K562 (cell line): ENCODE measurements around the gene CRIM1. TPM values are rescaled to one million over a fixed set of nuclear protein-coding genes. Genes with fewer than 3 reads are reported as not detected.

Experiments
- ATAC-seq: fragments of 200-7000 bp; cut with Tn5 transposase; 3 replicates; pipeline ENCODE4 v1.9.1; 2020; ENCODE audit warnings: moderate library complexity
- BruUV-seq: library from RNA; stranded (reverse); fragments of 400-500 nt; replicated peaks from 2 replicates; lab custom pipeline; 2021; lab: Mats Ljungman, UMichigan
- CTCF ChIA-PET: fragments of 300-600 bp; formaldehyde crosslinking; extraction: SDS; loops from one replicate; lab custom pipeline; 2021; ENCODE audit warnings: low intra/inter-chr PET ratio; lab: Yijun Ruan, JAX
- POLR2A ChIA-PET: fragments of 300-600, 350-650 bp; sonication (Branson Sonifier 250); formaldehyde crosslinking; extraction: SDS; loops from one replicate; lab custom pipeline; 2021; ENCODE audit warnings: antibody characterized with exemption, inconsistent platforms; lab: Yijun Ruan, JAX
- DNase-seq, 4 experiments: peaks; one replicate each; pipeline versions ENCODE4 v3.0.0 to v3.0.0-alpha.2; 2011 to 2018; ENCODE audit warnings: low spot score in 3 of 4, mixed read lengths in 3 of 4; ENCODE audit errors: extremely low read depth in 1 of 4
- FAIRE-seq: peaks from 2 replicates; lab custom pipeline; 2011; peaks lifted over from hg19 to GRCh38; lab: Jason Lieb, UNC
- H2AFZ ChIP-seq: 2 replicates; pipeline ENCODE4 v1.6.0; 2011; ENCODE audit warnings: low read depth, low read length, control low read depth, inconsistent platforms
- H3K27ac ChIP-seq: fragments of 200-600 bp; 3 replicates; pipeline ENCODE4 v1.8.0; 2011; ENCODE audit warnings: low read depth, mild to moderate bottlenecking, control low read depth, inconsistent platforms, low read length, moderate library complexity, mixed read lengths; ENCODE audit errors: extremely low read depth
- H3K27me3 ChIP-seq, 2 experiments: fragments of 300-600 bp in 1 of 2; 2 replicates in 1 of 2; 3 replicates in 1 of 2; pipeline versions ENCODE4 v1.6.0 to v1.8.0; 2011; ENCODE audit warnings: inconsistent platforms in 2 of 2, low read length in 2 of 2, mild to moderate bottlenecking in 1 of 2, mixed read lengths in 1 of 2, moderate library complexity in 1 of 2; ENCODE audit not compliant: control insufficient read depth in 2 of 2, insufficient read depth in 2 of 2
- H3K36me3 ChIP-seq: fragments of 300-600 bp; 3 replicates; pipeline ENCODE4 v1.8.0; 2011; ENCODE audit warnings: mild to moderate bottlenecking, low read length, inconsistent platforms; ENCODE audit not compliant: control insufficient read depth, insufficient read depth
- H3K4me1 ChIP-seq, 2 experiments: fragments of 200-600 bp in 1 of 2; replicated peaks in 1 of 2; 2 replicates in 1 of 2; 3 replicates in 1 of 2; pipeline versions ENCODE4 v1.5.1 to v1.8.0; 2011; ENCODE audit warnings: inconsistent platforms in 2 of 2, low read length in 2 of 2, mild to moderate bottlenecking in 1 of 2, mixed read lengths in 1 of 2, moderate library complexity in 1 of 2; ENCODE audit not compliant: control insufficient read depth in 2 of 2, insufficient read depth in 2 of 2
- H3K4me2 ChIP-seq: 2 replicates; pipeline ENCODE4 v1.6.1; 2011; ENCODE audit warnings: low read length, control low read depth, inconsistent platforms, mixed read lengths; ENCODE audit not compliant: insufficient read depth
- H3K4me3 ChIP-seq: fragments of 200-600 bp; sonication (generic), shearing (Covaris generic); 2 replicates; pipeline ENCODE4 v1.5.1; 2016; ENCODE audit warnings: control low read depth, inconsistent platforms
- H3K79me2 ChIP-seq: fragments of 200-600 bp; 3 replicates; pipeline ENCODE4 v1.8.0; 2011; ENCODE audit warnings: low read length, inconsistent platforms; ENCODE audit not compliant: control insufficient read depth, insufficient read depth
- H3K9ac ChIP-seq, 2 experiments: 2 replicates each; pipeline versions ENCODE4 v1.6.0 to v1.6.1; 2011; ENCODE audit warnings: low read depth in 2 of 2, low read length in 2 of 2, control low read depth in 1 of 2, inconsistent platforms in 1 of 2, mild to moderate bottlenecking in 1 of 2, mixed read lengths in 1 of 2; ENCODE audit not compliant: insufficient read depth in 1 of 2
- H3K9me1 ChIP-seq: one replicate; pipeline ENCODE4 v1.6.0; 2011; ENCODE audit warnings: inconsistent platforms, mild to moderate bottlenecking, low read length, moderate library complexity; ENCODE audit not compliant: control insufficient read depth, insufficient read depth
- H3K9me3 ChIP-seq: replicated peaks from 2 replicates; pipeline ENCODE4 v1.5.1; 2011; ENCODE audit warnings: low read depth, low read length, inconsistent platforms; ENCODE audit not compliant: control insufficient read depth, insufficient read depth
- H4K20me1 ChIP-seq: replicated peaks from 2 replicates; pipeline ENCODE4 v1.6.1; 2011; ENCODE audit warnings: low read length, inconsistent platforms, mixed read lengths; ENCODE audit not compliant: control insufficient read depth, insufficient read depth
- OTX1 ChIP-seq: fragments of 450-650 bp; formaldehyde crosslinking; IDR thresholded peaks from 2 replicates; pipeline ENCODE4 v1.4.0; 2022; ENCODE audit warnings: mild to moderate bottlenecking
- SRSF1 ChIP-seq: fragments of 200-400 bp; formaldehyde crosslinking; IDR thresholded peaks from 2 replicates; pipeline ENCODE4 v1.6.1; 2017; ENCODE audit warnings: mild to moderate bottlenecking, low read depth, low read length, moderate library complexity
- TAF7 ChIP-seq: fragments of 450-650 bp; IDR thresholded peaks from 2 replicates; pipeline ENCODE4 v1.6.1; 2016; ENCODE audit warnings: missing genetic modification characterization, missing compliant biosample characterization
- ZNF121 ChIP-seq: sonication (generic); formaldehyde crosslinking; conservative IDR thresholded peaks from 2 replicates; pipeline ENCODE4 v1.8.0; 2022; ENCODE audit warnings: missing genetic modification reagents
- WGBS: fragments of 100-300 bp; shearing (Covaris generic); methylation state at CpG from one replicate; pipeline ENCODE4 v1.1.6; 2016; ENCODE audit warnings: low coverage, mixed read lengths; ENCODE audit not compliant: insufficient coverage; ENCODE audit errors: missing lambda C conversion rate; 5-methylcytosine and 5-hydroxymethylcytosine counted together
- in situ Hi-C: fragments of 300-500 bp; cut with MboI; formaldehyde crosslinking; loops from 4 replicates; pipeline ENCODE4 v1.15.0; 2018; ENCODE audit warnings: inconsistent platforms, mixed read lengths
- intact Hi-C: fragments of 100-400 bp; cut with micrococcal nuclease; formaldehyde crosslinking; loops from 2 replicates; pipeline ENCODE4 v1.14.2; 2022
- polyA plus RNA-seq, 8 experiments: library from polyadenylated mRNA; depleted of rRNA in 4 of 8; stranded (reverse) in 5 of 8; unstranded in 3 of 8; fragments of >200 nt; fragmentation: Nextera tagmentation in 2 of 8; fragmentation: Illumina TruSeq in 1 of 8; extraction: Ambion mirVana in 2 of 8; extraction: Trizol in 1 of 8; gene quantifications; 2 replicates each; pipeline versions ENCODE4 v1.2.1 to v1.2.3, GENCODE V29; 2011 to 2014; ENCODE audit warnings: inconsistent platforms in 1 of 8, missing spikeins in 1 of 8
- total RNA-seq, 7 experiments: library from RNA; depleted of rRNA in 6 of 7; stranded (reverse); fragments of >200 nt in 6 of 7; fragmentation: Illumina TruSeq in 2 of 7; extraction: Trizol in 2 of 7; gene quantifications; 2 replicates each; pipeline versions ENCODE4 v1.2.1 to v1.2.3, GENCODE V29; 2011 to 2021; ENCODE audit warnings: low replicate concordance in 1 of 7
- TF ChIP-seq, protein P1 (sequence below): fragments of 450-650 bp; IDR thresholded peaks from 2 replicates; pipeline ENCODE4 v1.7.1; 2018; ENCODE audit warnings: mild to moderate bottlenecking, low read depth; ENCODE audit not compliant: partially characterized antibody
- TF ChIP-seq, protein P2 (sequence below): sonication (generic); formaldehyde crosslinking; IDR thresholded peaks from 2 replicates; pipeline ENCODE4 v1.8.0; 2022; ENCODE audit warnings: missing genetic modification reagents, mild to moderate bottlenecking, borderline replicate concordance

Gene CRIM1
- total and polyA plus RNA-seq, 9 of the 15 experiments (the other 6 are each of a cell fraction or from before 2014, with no cell fraction given), result 0.01 to 0.36 (median 0.06) TPM; not detected in 1

DNA sequence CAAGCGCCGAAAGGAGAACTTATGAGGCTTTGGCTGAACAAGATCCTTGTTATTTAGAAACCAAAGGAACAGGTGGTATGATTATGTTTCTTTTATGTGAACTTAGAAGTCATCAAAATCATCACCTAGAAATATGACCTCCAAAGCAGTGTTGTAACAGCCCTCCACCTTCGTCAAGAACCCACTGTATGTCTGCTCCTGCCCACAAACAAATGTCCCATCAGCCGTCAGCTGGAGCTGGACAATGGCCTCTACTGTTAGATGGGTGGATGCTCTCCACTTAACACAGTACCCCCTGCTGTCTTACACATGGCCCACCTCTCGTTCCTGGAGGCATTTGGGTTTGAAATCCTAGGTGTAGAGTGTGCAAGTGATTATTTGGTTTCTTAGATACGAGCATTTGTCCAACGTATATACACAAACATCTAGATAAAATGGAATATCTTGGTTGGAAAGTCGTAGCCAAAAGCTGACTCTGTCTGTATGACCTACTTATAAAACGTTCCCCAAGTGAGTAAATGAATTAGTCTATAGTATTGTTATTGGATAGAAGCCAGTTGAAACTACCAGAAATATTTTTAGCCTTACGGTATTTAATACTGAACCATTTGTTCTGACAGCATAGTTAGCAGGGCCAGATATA is 113.0 kb downstream of the CRIM1 start (continued):
- TF ChIP-seq ZNF121 (CRISPR knock-in tag), result no peak
- TF ChIP-seq SRSF1, result no peak

GRCh38 chr2:36469106-36469477 is 113.5 kb downstream of the CRIM1 start:
- Histone ChIP-seq H3K4me3 (no peak overlapping the region), H3K9ac (no peak overlapping the region), H3K36me3 (no peaks in the 10 kb centered on the region), H2AFZ (no peak overlapping the region), H3K9me1 (no peaks in the 10 kb centered on the region), H3K9me3 (no peaks in the 10 kb centered on the region), H3K79me2 (no peaks in the 10 kb centered on the region), H3K27ac (no peak overlapping the region), H3K4me1 (no peaks in the 10 kb centered on the region), H3K4me2 (no peak overlapping the region), H3K27me3 (peaks cover 0 to 4% of the 10 kb centered on the region in 2 experiments; a peak in 1 of 5 replicates), H4K20me1 (no peaks in the 10 kb centered on the region)
- no peak for FAIRE-seq
- ChIA-PET CTCF (no interaction called here), POLR2A (no interaction called here)
- WGBS, result 0% methylated on average over 1 of the region's 1 CpG
- no peak for ATAC-seq
- no peak for DNase-seq
- no TSS peak for BruUV-seq
- TF ChIP-seq, protein P1, sequence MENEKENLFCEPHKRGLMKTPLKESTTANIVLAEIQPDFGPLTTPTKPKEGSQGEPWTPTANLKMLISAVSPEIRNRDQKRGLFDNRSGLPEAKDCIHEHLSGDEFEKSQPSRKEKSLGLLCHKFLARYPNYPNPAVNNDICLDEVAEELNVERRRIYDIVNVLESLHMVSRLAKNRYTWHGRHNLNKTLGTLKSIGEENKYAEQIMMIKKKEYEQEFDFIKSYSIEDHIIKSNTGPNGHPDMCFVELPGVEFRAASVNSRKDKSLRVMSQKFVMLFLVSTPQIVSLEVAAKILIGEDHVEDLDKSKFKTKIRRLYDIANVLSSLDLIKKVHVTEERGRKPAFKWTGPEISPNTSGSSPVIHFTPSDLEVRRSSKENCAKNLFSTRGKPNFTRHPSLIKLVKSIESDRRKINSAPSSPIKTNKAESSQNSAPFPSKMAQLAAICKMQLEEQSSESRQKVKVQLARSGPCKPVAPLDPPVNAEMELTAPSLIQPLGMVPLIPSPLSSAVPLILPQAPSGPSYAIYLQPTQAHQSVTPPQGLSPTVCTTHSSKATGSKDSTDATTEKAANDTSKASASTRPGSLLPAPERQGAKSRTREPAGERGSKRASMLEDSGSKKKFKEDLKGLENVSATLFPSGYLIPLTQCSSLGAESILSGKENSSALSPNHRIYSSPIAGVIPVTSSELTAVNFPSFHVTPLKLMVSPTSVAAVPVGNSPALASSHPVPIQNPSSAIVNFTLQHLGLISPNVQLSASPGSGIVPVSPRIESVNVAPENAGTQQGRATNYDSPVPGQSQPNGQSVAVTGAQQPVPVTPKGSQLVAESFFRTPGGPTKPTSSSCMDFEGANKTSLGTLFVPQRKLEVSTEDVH, result no peak
- TF ChIP-seq TAF7 (no peak), OTX1 (CRISPR knock-in tag) (no peak)
- TF ChIP-seq, protein P2, sequence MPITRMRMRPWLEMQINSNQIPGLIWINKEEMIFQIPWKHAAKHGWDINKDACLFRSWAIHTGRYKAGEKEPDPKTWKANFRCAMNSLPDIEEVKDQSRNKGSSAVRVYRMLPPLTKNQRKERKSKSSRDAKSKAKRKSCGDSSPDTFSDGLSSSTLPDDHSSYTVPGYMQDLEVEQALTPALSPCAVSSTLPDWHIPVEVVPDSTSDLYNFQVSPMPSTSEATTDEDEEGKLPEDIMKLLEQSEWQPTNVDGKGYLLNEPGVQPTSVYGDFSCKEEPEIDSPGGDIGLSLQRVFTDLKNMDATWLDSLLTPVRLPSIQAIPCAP (CRISPR knock-in tag), result no peak
- intact Hi-C loops (no loop called here), in situ Hi-C loops (no loop called here)
